LNCaP clone FGC (cell line): Measurements from ENCODE around the gene AKAP13.
A peak's percentile ranks its signal among the peaks of the same experiment; 100 is the strongest.

ENCODE experiments used
- DNase-seq: peaks from one replicate; pipeline ENCODE4 v3.0.0-alpha.2; 2011; ENCODE audit warnings: low read depth
- H3K4me3 ChIP-seq: 2 replicates; pipeline ENCODE4 v1.5.1; 2011; ENCODE audit warnings: mild to moderate bottlenecking, low read depth, low read length, control low read depth
- CTCF ChIP-seq: IDR thresholded peaks from 2 replicates; pipeline ENCODE4 v1.5.1; 2012; ENCODE audit warnings: mild to moderate bottlenecking; ENCODE audit not compliant: control insufficient read depth, insufficient read depth; ENCODE audit errors: extremely low read depth

AKAP13 gene

GRCh38 chr15:85389306-85389650 lies 8.9 kb downstream of the AKAP13 start:
- no peak overlapping the region for H3K4me3 ChIP-seq
- DNase-seq, result no peak
- no peak for TF ChIP-seq CTCF

- H3K4me3 ChIP-seq, result no peak overlapping the region
- TF ChIP-seq CTCF, result no peak
- no peak for DNase-seq
Measured at GRCh38 chr15:85389772-85390171, 9.4 kb downstream of the AKAP13 start.

GRCh38 chr15:85393210-85393609 lies 12.8 kb downstream of the AKAP13 start:
- TF ChIP-seq CTCF, result no peak
- H3K4me3 ChIP-seq, result no peak overlapping the region

GRCh38 chr15:85394554-85395333 lies 14.3 kb downstream of the AKAP13 start:
- no peak for DNase-seq
- no peak for TF ChIP-seq CTCF
- no peak overlapping the region for H3K4me3 ChIP-seq

More at GRCh38 chr15:85393210-85393609, 12.8 kb downstream of the AKAP13 start:
- DNase-seq, result no peak

GRCh38 chr15:85396554-85396953 lies 16.2 kb downstream of the AKAP13 start:
- no peak for DNase-seq
- no peak overlapping the region for H3K4me3 ChIP-seq
- no peak for TF ChIP-seq CTCF

GRCh38 chr15:85397151-85397550 lies 16.7 kb downstream of the AKAP13 start:
- TF ChIP-seq CTCF, result no peak
- DNase-seq, result peak; percentile 70
- H3K4me3 ChIP-seq, result no peak overlapping the region

- H3K4me3 ChIP-seq, result no peak overlapping the region
- no peak for DNase-seq
- no peak for TF ChIP-seq CTCF
Measured at GRCh38 chr15:85397926-85398325, 17.5 kb downstream of the AKAP13 start.
